ENCODE results near the gene HSD11B1L.
A peak's percentile ranks its signal among the peaks of the same experiment; 100 is the strongest.

The HSD11B1L gene

GRCh38 chr19:5680437-5681368 lies at the start of gene HSD11B1L, which contains the start of gene MICOS13:
Gene HSD11B1L, plus strand, starts transcription at chr19:5681027. Its CDS starts 3,806 bp downstream, at chr19:5684833.
Gene MICOS13, minus strand, starts transcription at chr19:5680516. Its CDS starts 30 bp downstream, at chr19:5680486.
- DNase-seq = peak; percentile 99

GRCh38 chr19:5631567-5632240 lies 49.1 kb upstream of the HSD11B1L start:
- DNase-seq = no peak

- no peak for DNase-seq
Measured at GRCh38 chr19:5632241-5632612, 48.6 kb upstream of the HSD11B1L start.

- DNase-seq = no peak
Measured at GRCh38 chr19:5632657-5633056, 48.2 kb upstream of the HSD11B1L start.

GRCh38 chr19:5635427-5635826 lies 45.4 kb upstream of the HSD11B1L start:
- no peak for DNase-seq

GRCh38 chr19:5637971-5638370 lies 42.9 kb upstream of the HSD11B1L start:
- DNase-seq = no peak

- no peak for DNase-seq
Measured at GRCh38 chr19:5641171-5641570, 39.7 kb upstream of the HSD11B1L start.

GRCh38 chr19:5642204-5642603 lies 38.6 kb upstream of the HSD11B1L start:
- no peak for DNase-seq

GRCh38 chr19:5643060-5643459 lies 37.8 kb upstream of the HSD11B1L start:
- no peak for DNase-seq

GRCh38 chr19:5644037-5644436 lies 36.8 kb upstream of the HSD11B1L start:
- no peak for DNase-seq

GRCh38 chr19:5645409-5645808 lies 35.4 kb upstream of the HSD11B1L start:
- no peak for DNase-seq

- DNase-seq = no peak
Measured at GRCh38 chr19:5646703-5647102, 34.1 kb upstream of the HSD11B1L start.

GRCh38 chr19:5648464-5648863 lies 32.4 kb upstream of the HSD11B1L start:
- no peak for DNase-seq

- DNase-seq = no peak
Measured at GRCh38 chr19:5651361-5651760, 29.5 kb upstream of the HSD11B1L start.

GRCh38 chr19:5652261-5652660 lies 28.6 kb upstream of the HSD11B1L start:
- DNase-seq = no peak

GRCh38 chr19:5654931-5655330 lies 25.9 kb upstream of the HSD11B1L start:
- no peak for DNase-seq

- no peak for DNase-seq
Measured at GRCh38 chr19:5655412-5655811, 25.4 kb upstream of the HSD11B1L start.

- DNase-seq = no peak
Measured at GRCh38 chr19:5661483-5661882, 19.3 kb upstream of the HSD11B1L start.

- no peak for DNase-seq
Measured at GRCh38 chr19:5663904-5664303, 16.9 kb upstream of the HSD11B1L start.

GRCh38 chr19:5664515-5664914 lies 16.3 kb upstream of the HSD11B1L start:
- DNase-seq = no peak

GRCh38 chr19:5665781-5666513 lies 14.9 kb upstream of the HSD11B1L start:
- no peak for DNase-seq

GRCh38 chr19:5666921-5667610 lies 13.8 kb upstream of the HSD11B1L start:
- no peak for DNase-seq

Data from midbrain (tissue), 1 donor.